HG02588 (cell line): ENCODE results near the gene ISYNA1.
A peak's percentile ranks its signal among the peaks of the same experiment; 100 is the strongest.

ENCODE experiments used
- ATAC-seq: cut with Tn5 transposase; IDR thresholded peaks from one replicate; pipeline ENCODE4 v1.9.1; 2021; ENCODE audit warnings: mild to moderate bottlenecking, moderate library complexity; ENCODE audit not compliant: unreplicated experiment

Gene ISYNA1

DNA sequence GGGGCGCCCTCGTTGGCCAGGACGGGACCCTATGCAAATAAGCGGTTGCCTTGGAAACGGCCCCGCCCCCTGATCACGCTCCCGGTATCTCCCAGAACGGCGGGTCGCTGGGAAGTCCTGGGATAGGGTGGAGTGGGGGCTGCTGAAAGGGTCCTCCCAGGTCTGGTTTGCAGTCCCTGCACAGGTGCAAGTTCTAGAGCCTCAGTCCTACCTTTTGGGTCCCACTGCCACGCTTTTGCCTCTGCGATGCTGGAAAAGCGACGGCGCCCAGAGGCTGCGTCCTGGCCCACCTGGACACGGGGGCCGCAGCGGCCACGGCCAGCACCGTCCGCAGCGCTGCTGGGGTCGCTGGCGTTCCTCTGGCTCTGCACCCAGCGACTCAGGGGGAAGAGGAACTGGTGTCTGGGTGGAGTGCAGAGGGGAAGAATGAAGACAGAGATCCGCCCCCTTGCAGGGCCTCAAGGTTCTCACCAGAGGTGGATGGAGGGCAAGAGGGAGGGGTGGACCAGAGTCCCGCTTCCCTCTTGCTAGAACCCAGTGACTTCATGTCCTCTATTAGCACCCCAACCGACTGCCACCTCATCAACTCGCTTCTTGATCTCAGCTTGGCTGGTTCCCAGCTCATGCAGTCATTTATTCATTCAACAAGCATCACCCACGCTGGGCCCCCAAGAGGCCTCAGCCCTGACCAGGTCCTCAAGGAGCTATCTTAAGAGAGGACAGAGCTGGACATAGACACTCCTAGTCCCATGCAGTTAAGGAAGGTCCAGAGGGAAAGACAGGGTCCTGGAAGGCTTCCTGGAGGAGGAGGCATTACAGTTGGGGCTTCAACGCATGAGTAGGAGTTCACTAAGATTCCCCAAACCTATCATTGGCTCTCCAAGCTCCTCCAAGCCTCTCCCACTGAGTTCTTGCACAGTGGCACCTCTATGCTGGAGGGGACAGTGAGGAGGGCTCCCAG, 40.4 kb downstream of the ISYNA1 start, which contains the start of gene LRRC25:
Gene LRRC25 (minus strand): TSS at position 381 of the 961 bp plus-strand sequence. CDS start 659 bp downstream, outside the sequence.
- ATAC-seq, result no peak

DNA sequence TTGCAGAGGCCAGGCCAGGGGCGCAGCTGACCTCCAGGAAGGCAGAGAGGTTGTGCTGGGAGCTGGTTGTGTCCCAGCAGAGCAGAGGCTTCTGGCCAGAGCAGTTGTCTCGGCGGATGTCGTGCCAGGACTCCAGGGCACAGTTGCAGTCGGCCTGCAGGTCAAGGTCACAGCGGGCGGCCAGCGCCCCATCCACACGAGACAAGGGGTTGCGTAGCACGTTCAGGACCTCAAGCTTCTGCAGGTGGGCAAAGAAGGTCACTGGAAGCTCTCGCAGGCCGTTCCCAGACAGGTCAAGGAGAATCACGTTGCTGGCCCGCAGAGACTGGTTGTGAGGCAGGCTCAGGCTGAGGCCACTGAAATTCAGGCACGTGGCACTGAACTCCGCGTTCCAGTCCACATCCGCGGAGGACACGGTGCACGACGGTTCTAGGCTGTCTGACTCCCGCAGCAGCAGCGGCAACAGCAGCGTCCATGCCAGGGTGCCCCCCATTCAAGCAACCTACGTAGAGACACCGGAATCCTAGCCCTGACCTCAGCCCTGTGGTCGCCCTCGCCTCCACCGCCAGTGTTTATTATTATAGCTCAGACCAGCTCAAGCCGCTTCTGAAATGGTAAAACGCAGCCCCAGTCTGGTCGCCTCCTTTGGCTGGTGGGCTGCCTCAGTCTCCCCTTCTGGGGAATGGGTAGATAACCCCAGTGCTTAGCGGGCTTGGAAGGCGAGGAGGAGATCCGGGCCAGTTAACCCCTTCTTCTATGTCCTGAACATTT, 41.3 kb downstream of the ISYNA1 start:
- ATAC-seq, result no peak

DNA sequence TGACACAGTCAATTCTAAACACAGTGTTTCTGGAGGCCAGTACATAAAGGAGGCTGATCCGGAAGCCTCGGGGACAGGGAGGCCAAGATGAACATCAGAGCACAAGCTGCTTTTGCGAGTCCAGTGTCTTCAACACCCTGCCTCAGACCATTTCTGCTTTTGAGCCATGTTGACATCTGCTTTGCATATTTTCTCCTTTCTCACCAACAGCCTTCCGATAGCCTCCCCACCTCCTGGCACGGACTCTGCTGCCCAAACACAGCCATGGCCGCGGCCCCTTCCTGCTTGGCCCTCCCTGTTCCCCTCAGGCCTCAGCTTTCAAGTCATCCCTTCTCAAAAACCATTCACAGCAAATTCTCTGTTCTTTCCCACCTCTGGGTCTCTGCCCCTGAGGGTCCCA, 44.1 kb downstream of the ISYNA1 start:
- ATAC-seq, result no peak

DNA sequence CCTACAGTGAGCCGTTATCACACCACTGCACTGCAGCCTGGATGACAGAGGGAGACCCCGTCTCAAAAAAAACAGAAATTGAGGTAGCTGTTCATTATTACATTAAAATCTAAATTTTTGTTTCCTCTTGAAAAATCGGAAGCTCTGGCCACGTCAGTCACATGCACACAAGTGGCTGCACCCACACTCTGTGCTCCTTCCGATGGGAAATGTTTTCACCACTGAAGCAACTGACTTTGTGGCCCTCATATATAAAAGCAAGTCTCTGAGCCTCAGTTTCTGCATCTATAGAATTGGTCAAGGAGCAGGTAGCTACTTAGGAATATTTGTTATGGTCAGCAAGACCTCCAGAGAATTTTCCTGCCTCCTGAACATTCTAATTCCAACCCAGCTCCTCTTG, 45.0 kb downstream of the ISYNA1 start:
- no peak for ATAC-seq

DNA sequence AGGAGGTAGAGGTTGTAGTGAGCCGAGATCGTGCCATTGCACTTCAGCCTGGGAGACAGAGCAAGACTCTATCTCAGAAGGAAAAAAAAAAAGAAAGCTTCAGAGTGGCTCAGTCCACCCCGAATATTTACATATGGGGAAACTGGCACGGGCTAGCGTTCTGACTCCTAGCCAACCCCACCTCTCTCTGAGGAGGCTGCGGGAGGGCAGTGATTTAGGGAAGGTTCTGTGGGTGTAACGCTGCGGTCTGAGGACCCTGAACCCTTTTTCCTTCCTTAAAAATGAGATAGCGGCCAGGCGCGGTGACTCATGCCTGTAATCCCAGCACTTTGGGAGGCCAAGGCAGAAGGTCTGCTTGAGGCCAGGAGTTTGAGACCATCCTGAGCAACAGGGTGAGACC, 45.5 kb downstream of the ISYNA1 start:
- ATAC-seq, result no peak

DNA sequence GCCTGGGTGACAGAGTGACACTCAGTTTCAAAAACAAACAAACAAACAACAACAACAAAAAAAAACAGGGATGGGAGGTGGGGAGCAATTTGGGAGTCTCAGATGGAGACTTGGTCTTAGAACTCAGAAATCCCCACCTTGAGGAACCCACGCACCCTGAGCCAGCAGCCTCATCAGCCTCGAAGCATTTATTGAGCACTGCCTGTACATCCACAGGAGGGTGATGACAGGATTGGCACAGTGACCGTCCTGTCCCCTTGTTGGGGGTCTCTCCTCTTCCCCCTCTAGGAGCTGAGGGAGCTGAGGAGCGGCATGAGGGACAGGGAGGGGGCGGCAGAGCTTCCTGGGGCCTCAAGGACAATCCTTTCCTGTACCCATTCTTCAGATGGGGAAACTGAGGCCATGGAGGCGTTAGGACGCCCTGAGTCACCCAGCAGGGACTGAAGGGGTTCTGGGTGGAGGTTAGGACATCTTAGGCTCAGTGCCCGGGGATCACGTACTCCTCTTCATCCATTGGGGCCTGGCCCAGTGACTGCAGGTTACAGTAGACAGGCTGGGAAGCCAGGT, 46.3 kb downstream of the ISYNA1 start:
- no peak for ATAC-seq

DNA sequence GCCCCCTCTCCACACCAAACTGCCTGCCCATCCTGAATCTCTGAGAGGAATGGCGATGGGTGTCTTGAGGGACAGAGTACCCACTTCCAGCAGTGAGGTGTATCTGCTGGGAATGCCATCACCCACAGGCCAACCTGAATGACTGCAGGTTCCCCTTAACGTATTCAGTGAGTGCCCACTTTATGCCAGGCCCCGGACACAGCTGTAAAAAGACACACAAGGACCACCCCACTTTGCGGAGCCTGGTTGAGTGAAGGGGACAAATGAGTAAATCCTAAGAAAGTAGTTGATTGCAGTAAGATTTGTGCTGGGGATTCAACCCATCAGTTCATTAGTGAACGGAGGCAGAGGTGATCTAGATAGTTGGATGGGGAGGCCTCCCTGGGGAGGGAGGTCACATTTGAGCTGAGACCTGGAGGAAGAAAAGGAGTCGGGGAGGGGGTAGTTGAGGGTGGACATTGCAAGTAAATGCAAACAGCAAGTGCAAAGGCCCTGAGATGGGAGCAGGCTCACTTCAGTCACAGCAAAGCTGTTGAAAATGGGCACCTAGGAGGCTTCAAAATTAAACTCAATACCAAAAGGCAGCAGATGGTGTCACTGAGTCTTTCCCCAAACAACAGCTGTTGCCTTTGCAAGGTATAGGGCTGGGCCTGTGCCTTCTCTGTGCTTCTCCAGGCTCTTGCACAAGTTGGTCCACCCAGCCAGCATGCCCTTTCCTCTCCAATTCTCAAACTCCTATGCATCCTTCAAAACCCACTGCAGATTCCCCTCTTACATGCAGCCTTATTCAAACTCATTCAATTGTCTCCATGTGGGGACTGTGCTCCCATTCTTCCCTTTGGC, 47.6 kb downstream of the ISYNA1 start:
- no peak for ATAC-seq

DNA sequence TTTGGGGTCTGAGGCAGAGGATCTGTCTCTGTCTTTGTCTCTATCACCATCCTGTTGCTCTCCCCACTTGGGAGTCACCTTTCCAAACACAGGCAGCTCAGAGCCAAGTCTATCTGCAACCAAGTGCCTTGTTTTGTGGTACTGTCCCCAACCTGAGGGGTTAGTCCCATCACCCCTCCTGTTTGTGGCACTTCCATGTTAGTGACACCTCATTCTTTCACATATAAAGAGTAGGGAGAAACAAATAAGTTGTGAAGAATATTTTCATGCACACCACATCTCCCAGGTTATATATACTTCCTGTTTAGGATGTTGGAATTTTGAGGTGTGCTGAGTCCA, 48.2 kb downstream of the ISYNA1 start:
- no peak for ATAC-seq

DNA sequence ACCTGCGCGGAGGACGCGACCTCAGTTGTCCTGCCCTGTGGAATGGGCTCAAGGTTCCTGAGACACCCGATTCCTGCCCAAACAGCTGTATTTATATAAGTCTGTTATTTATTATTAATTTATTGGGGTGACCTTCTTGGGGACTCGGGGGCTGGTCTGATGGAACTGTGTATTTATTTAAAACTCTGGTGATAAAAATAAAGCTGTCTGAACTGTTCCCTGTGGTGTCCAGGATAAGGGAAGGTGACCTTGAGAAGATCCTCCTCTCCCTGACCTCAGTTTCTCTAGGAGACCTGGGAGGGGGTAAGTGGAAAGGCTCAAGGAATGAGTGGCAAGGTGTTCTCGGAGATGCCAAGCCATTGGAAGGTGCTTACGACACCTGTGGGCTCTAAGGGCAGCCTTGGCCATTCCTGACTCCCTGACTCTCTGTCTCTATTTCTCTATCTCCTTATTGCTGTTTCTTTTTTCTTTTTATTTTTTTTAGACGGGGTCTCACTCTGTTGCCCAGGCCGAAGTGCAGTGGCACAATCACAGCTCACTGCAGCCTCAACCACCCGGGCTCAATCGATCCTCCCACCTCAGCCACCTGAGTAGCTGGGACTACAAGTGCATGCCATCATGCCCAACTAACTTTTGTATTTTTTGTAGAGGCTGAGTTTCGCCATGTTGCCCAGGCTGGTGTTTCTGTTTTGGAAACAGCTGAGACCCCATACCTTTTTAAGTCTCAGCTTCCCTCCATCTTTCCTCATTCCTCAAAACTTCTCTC, 48.8 kb downstream of the ISYNA1 start:
- ATAC-seq, result no peak

DNA sequence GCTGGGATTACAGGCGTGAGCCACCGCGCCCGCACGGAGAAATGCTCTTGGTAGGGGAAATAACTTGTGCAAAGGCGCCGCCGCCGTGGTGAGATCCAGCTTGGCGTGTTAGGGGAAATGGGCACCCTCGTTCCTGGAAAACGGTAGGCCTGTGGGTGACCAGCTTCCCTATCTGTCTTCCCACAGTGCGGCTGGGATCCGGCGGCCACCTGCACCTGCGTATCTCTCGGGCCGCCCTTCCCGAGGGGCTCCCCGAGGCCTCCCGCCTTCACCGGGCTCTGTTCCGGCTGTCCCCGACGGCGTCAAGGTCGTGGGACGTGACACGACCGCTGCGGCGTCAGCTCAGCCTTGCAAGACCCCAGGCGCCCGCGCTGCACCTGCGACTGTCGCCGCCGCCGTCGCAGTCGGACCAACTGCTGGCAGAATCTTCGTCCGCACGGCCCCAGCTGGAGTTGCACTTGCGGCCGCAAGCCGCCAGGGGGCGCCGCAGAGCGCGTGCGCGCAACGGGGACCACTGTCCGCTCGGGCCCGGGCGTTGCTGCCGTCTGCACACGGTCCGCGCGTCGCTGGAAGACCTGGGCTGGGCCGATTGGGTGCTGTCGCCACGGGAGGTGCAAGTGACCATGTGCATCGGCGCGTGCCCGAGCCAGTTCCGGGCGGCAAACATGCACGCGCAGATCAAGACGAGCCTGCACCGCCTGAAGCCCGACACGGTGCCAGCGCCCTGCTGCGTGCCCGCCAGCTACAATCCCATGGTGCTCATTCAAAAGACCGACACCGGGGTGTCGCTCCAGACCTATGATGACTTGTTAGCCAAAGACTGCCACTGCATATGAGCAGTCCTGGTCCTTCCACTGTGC, 49.6 kb downstream of the ISYNA1 start:
- peak; percentile 64 for ATAC-seq

DNA sequence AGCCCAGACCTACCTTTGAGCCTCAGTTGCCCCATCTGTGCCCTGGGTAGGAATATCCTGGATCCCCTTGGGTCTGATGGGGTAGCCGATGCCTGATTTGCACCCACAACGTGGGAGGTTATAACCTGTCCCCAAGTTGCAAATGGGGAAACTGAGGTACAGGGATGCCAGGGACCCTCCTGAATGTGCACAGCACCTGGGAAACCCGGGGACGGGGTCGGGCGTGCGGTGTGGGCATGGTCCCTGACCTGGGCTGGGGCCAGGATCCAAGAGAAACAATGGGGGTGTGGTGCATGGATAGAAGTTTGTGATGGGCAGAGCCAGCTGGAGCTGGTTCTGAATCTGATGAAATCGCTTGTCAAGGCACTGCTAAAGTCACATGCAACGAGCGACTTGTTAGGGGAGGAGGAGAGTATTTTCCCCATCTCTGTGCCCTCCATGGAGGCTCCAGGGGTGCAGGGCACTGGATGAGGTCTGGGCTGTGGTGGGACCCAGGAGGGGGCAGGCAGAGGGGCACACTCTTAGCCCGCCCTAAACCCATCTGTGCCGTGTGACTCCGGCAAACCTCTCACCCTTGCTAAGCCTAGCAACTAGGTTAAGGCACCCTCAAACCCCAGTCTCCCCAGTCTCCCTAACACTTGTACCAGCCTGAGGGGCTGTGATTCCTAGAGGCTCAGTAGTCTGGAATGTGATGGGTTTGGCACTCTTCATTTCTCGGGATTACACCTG, 51.2 kb downstream of the ISYNA1 start:
- no peak for ATAC-seq

DNA sequence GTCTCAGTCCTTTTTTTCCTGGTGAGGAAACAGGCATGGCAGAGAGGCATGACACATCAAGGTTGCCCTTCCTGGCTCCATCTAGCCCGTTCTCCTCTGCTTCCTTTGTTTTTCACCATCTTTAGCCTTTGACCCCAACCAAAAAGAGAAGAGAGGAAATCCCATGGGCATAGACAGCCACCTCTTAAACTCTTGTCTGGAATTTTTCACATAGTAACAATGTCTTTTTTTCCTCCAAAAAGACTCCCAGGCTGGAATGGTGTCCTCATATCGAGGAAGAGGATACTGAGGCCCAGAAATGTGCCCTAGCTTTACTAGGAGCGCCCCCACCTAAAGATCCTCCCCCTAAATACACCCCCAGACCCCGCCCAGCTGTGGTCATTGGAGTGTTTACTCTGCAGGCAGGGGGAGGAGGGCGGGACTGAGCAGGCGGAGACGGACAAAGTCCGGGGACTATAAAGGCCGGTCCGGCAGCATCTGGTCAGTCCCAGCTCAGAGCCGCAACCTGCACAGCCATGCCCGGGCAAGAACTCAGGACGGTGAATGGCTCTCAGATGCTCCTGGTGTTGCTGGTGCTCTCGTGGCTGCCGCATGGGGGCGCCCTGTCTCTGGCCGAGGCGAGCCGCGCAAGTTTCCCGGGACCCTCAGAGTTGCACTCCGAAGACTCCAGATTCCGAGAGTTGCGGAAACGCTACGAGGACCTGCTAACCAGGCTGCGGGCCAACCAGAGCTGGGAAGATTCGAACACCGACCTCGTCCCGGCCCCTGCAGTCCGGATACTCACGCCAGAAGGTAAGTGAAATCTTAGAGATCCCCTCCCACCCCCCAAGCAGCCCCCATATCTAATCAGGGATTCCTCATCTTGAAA, 52.0 kb downstream of the ISYNA1 start, which contains the start of gene GDF15:
Gene GDF15 (plus strand): TSS at position 484 of the 868 bp plus-strand sequence. CDS start 32 bp downstream, at position 516.
- no peak for ATAC-seq

DNA sequence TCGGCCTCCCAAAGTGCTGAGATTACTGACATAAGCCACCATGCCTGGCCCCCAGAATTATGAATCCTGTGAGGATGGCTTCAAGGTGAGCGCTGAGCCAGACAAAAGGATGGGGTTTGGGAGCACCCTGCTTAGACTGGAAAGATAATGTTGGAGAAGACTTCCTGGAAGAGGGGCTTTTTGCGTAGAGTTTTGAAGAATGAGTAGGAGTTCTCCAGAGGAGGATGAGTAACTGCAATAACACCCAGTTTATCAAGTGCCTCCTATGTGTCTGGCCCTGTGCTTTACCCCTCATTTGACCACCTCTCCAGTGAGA, 52.6 kb downstream of the ISYNA1 start:
- ATAC-seq, result no peak

DNA sequence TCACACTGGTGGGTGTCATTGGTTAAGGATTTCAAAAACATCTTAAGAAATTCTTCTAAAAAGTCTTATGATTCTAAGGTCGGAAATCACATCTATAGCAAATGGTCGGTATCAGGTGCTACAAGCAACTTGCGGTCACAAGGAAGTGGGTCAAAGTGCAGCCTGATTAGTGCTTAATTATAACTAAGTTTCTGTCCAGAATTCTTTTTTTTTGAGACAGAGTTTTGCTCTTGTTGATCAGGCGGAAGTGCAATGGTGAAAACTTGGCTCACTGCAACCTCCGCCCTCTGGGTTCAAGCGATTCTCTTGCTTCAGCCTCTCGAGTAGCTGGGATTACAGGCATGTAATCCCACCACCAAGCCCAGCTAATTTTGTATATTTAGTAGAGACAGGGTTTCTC, 53.2 kb downstream of the ISYNA1 start:
- ATAC-seq, result no peak
